CD4-positive, alpha-beta T cell (primary cell): ENCODE measurements around the gene BCDIN3D. TPM values are rescaled to one million over a fixed set of nuclear protein-coding genes. Genes with fewer than 3 reads are reported as not detected.

Experiments used
- ATAC-seq: fragments of 200-7000 bp; cut with Tn5 transposase; one replicate; pipeline ENCODE4 v1.10.0; 2022; ENCODE audit warnings: mild to moderate bottlenecking; ENCODE audit not compliant: poor library complexity
- CTCF ChIA-PET: fragments of 350-600 bp; sonication (Branson Sonifier 250); formaldehyde crosslinking; loops from one replicate; lab custom pipeline; 2021; ENCODE audit warnings: antibody characterized with exemption, inconsistent platforms; lab: Charles Lee
- POLR2A ChIA-PET: fragments of 350-600 bp; sonication (Branson Sonifier 250); formaldehyde crosslinking; loops from one replicate; lab custom pipeline; 2021; ENCODE audit warnings: antibody characterized with exemption, inconsistent platforms; lab: Charles Lee
- DNase-seq, 14 experiments: peaks; one replicate each; pipeline ENCODE4 v3.0.0-alpha.2; 2013 to 2020; ENCODE audit warnings: mixed read lengths in 2 of 14
- H3K27ac ChIP-seq, 2 donors: one replicate each; pipeline versions ENCODE4 v1.5.1 to v1.7.0; 2013; ENCODE audit warnings: low read length in 2 of 2, low read depth in 1 of 2, mild to moderate bottlenecking in 1 of 2
- H3K27me3 ChIP-seq, 2 experiments: 1 replicate in 1 of 2; 2 replicates in 1 of 2; pipeline versions ENCODE4 v1.6.1 to v1.7.0; 2013; ENCODE audit warnings: low read length in 2 of 2, control low read depth in 1 of 2, mild to moderate bottlenecking in 1 of 2, moderate library complexity in 1 of 2; ENCODE audit not compliant: insufficient read depth in 2 of 2, control insufficient read depth in 1 of 2
- H3K36me3 ChIP-seq: one replicate; pipeline ENCODE4 v1.6.1; 2013; ENCODE audit warnings: low read length, control low read depth; ENCODE audit not compliant: insufficient read depth
- H3K4me1 ChIP-seq: one replicate; pipeline ENCODE4 v1.6.1; 2013; ENCODE audit warnings: low read length, control low read depth; ENCODE audit not compliant: insufficient read depth
- H3K4me3 ChIP-seq: one replicate; pipeline ENCODE4 v1.5.1; 2013; ENCODE audit warnings: mild to moderate bottlenecking, low read length, moderate library complexity
- H3K9me3 ChIP-seq, 2 experiments: 1 replicate in 1 of 2; 2 replicates in 1 of 2; pipeline versions ENCODE4 v1.6.1 to v1.7.0; 2013; ENCODE audit warnings: low read length in 2 of 2, mild to moderate bottlenecking in 2 of 2, control low read depth in 1 of 2, moderate library complexity in 1 of 2; ENCODE audit not compliant: control insufficient read depth in 1 of 2, insufficient read depth in 1 of 2
- H3K27ac Mint-ChIP-seq: one replicate; pipeline ENCODE4 v1.8.0; 2020; ENCODE audit warnings: mixed read lengths
- H3K27me3 Mint-ChIP-seq: one replicate; pipeline ENCODE4 v1.8.0; 2021; ENCODE audit warnings: mixed read lengths
- H3K36me3 Mint-ChIP-seq: one replicate; pipeline ENCODE4 v1.8.0; 2021; ENCODE audit warnings: low read depth, mixed read lengths
- H3K4me1 Mint-ChIP-seq: one replicate; pipeline ENCODE4 v1.8.0; 2021; ENCODE audit warnings: low read depth, mixed read lengths
- H3K4me3 Mint-ChIP-seq: one replicate; pipeline ENCODE4 v1.8.0; 2020; ENCODE audit warnings: mild to moderate bottlenecking, mixed read lengths
- H3K9me3 Mint-ChIP-seq: one replicate; pipeline ENCODE4 v1.8.0; 2020; ENCODE audit warnings: mixed read lengths
- CTCF ChIP-seq: fragments of 200-600 bp; IDR thresholded peaks from one replicate; pipeline ENCODE4 v1.8.0; 2022; ENCODE audit warnings: antibody characterized with exemption, mild to moderate bottlenecking
- intact Hi-C, 2 experiments: fragments of 100-400 bp; cut with DNase I in 1 of 2; cut with micrococcal nuclease in 1 of 2; formaldehyde crosslinking; loops; one replicate each; pipeline versions ENCODE4 v1.15.1 to v1.9.0; 2023 to 2025; cut with DNase I, micrococcal nuclease
- total RNA-seq, 174 experiments: library from RNA in 2 of 174; stranded (reverse) in 2 of 174; gene quantifications; one replicate each; pipeline ENCODE4 v1.2.3 and lab custom pipeline; 2021 to 2026

The BCDIN3D gene
- total RNA-seq, 2 experiments from 2014 or later: 2.8 to 3.9 TPM

- Histone ChIP-seq H3K27ac (no peak overlapping the region), H3K4me1 (no peaks in the 10 kb centered on the region), H3K9me3 (no peaks in the 10 kb centered on the region), H3K27me3 (no peaks in the 10 kb centered on the region), H3K36me3 (peaks cover 50% of the 10 kb centered on the region), H3K4me3 (no peak overlapping the region)
- POLR2A ChIA-PET: no interaction called here
- ATAC-seq: no peak
- CTCF ChIA-PET: interaction anchor here (1.4 to 2.0 kb wide), 2 partner anchors 22 to 59 kb away, joined by 4 to 5 read pairs; partner anchors contain the start of gene TMBIM6
- H3K36me3 Mint-ChIP-seq: peaks cover 44% of the 10 kb centered on the region
- no peak for DNase-seq
- no peaks in the 10 kb centered on the region for H3K9me3 Mint-ChIP-seq
- no peak overlapping the region for H3K4me3 Mint-ChIP-seq
- intact Hi-C loops: no loop called here
- no peak overlapping the region for H3K27ac Mint-ChIP-seq
- H3K4me1 Mint-ChIP-seq: no peaks in the 10 kb centered on the region
- no peaks in the 10 kb centered on the region for H3K27me3 Mint-ChIP-seq
- TF ChIP-seq CTCF: no peak
Measured at GRCh38 chr12:49800421-49801140, 42.3 kb downstream of the BCDIN3D start.

- no peak overlapping the region for H3K4me3 ChIP-seq
- ChIA-PET POLR2A (no interaction called here), CTCF (interaction anchor here (0.7 to 2.0 kb wide), 3 partner anchors 40 to 334 kb away, joined by 3 to 5 read pairs (median 3); partner anchors contain the start of gene TMBIM6)
- H3K36me3 ChIP-seq: peaks cover 41% of the 10 kb centered on the region
- Mint-ChIP-seq H3K27me3 (no peaks in the 10 kb centered on the region), H3K4me3 (no peak overlapping the region), H3K36me3 (peaks cover 28% of the 10 kb centered on the region), H3K9me3 (no peaks in the 10 kb centered on the region), H3K27ac (no peak overlapping the region), H3K4me1 (no peaks in the 10 kb centered on the region)
- no peak for ATAC-seq
- DNase-seq: no peak
- no peak overlapping the region for H3K27ac ChIP-seq
- TF ChIP-seq CTCF: no peak
- H3K9me3 ChIP-seq: no peaks in the 10 kb centered on the region
- intact Hi-C loops: no loop called here
- no peaks in the 10 kb centered on the region for H3K4me1 ChIP-seq
- H3K27me3 ChIP-seq: no peaks in the 10 kb centered on the region
Measured at GRCh38 chr12:49798934-49799333, 44.0 kb downstream of the BCDIN3D start.

GRCh38 chr12:49798248-49798647 lies 44.7 kb downstream of the BCDIN3D start:
- POLR2A ChIA-PET: no interaction called here
- CTCF ChIA-PET: interaction anchor here (1.0 kb wide), 1 partner anchor 41 kb away, joined by 3 read pairs; no protein-coding TSS in a partner anchor
- intact Hi-C loops: no loop called here
- DNase-seq (no peak), ATAC-seq (no peak)
- H3K27me3 Mint-ChIP-seq: no peaks in the 10 kb centered on the region
- Histone ChIP-seq H3K27ac (no peak overlapping the region), H3K9me3 (no peaks in the 10 kb centered on the region), H3K4me3 (no peak overlapping the region), H3K36me3 (peaks cover 34% of the 10 kb centered on the region), H3K4me1 (no peaks in the 10 kb centered on the region), H3K27me3 (no peaks in the 10 kb centered on the region)
- H3K9me3 Mint-ChIP-seq: no peaks in the 10 kb centered on the region
- H3K4me3 Mint-ChIP-seq: no peak overlapping the region
- H3K4me1 Mint-ChIP-seq: no peaks in the 10 kb centered on the region
- no peak for TF ChIP-seq CTCF
- no peak overlapping the region for H3K27ac Mint-ChIP-seq
- peaks cover 26% of the 10 kb centered on the region for H3K36me3 Mint-ChIP-seq
